GM21360 (cell line): ENCODE data around the gene USH2A.

ENCODE experiments used
- ATAC-seq: cut with Tn5 transposase; IDR thresholded peaks from one replicate; pipeline ENCODE4 v1.9.1; 2021; ENCODE audit warnings: mild to moderate bottlenecking, moderate library complexity; ENCODE audit not compliant: unreplicated experiment

USH2A gene, protein sequence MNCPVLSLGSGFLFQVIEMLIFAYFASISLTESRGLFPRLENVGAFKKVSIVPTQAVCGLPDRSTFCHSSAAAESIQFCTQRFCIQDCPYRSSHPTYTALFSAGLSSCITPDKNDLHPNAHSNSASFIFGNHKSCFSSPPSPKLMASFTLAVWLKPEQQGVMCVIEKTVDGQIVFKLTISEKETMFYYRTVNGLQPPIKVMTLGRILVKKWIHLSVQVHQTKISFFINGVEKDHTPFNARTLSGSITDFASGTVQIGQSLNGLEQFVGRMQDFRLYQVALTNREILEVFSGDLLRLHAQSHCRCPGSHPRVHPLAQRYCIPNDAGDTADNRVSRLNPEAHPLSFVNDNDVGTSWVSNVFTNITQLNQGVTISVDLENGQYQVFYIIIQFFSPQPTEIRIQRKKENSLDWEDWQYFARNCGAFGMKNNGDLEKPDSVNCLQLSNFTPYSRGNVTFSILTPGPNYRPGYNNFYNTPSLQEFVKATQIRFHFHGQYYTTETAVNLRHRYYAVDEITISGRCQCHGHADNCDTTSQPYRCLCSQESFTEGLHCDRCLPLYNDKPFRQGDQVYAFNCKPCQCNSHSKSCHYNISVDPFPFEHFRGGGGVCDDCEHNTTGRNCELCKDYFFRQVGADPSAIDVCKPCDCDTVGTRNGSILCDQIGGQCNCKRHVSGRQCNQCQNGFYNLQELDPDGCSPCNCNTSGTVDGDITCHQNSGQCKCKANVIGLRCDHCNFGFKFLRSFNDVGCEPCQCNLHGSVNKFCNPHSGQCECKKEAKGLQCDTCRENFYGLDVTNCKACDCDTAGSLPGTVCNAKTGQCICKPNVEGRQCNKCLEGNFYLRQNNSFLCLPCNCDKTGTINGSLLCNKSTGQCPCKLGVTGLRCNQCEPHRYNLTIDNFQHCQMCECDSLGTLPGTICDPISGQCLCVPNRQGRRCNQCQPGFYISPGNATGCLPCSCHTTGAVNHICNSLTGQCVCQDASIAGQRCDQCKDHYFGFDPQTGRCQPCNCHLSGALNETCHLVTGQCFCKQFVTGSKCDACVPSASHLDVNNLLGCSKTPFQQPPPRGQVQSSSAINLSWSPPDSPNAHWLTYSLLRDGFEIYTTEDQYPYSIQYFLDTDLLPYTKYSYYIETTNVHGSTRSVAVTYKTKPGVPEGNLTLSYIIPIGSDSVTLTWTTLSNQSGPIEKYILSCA (N-terminal part only)

DNA sequence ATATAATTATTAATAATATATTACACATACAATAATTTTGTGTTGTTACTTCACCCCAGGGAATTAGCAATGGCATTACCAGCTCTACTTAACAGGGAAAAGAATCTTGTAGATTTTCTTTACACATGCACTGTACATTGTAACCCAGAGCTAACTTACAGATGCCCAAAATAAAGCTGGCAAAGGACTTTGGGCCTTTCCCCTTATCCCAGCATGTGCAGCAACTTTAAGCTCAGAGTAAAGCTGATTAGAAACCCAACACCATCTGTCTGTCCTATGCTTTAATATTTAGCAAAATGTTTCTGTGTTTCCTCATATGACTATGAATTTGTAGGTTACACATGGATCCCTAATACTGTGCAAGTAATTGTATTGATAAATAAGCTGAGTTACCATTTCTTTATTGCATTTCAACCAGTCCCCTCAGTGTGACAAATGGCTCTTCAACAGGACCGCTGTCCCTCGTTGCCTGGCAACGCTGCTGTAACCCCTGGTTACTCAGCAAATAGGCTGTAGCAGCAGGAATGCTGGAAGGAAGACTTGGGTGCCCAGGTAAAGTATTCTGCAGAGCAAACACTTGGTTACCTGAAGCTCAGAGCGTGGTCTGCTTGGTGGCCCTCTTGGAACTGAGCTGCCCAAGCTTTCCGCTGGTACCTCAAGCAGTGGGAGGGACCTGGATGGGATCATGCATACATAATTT, at the start of gene USH2A:
Gene USH2A, minus strand, starts transcription at position 628 of the 700 bp plus-strand sequence. CDS start 1,112 bp downstream, outside the sequence.
- no peak for ATAC-seq

DNA sequence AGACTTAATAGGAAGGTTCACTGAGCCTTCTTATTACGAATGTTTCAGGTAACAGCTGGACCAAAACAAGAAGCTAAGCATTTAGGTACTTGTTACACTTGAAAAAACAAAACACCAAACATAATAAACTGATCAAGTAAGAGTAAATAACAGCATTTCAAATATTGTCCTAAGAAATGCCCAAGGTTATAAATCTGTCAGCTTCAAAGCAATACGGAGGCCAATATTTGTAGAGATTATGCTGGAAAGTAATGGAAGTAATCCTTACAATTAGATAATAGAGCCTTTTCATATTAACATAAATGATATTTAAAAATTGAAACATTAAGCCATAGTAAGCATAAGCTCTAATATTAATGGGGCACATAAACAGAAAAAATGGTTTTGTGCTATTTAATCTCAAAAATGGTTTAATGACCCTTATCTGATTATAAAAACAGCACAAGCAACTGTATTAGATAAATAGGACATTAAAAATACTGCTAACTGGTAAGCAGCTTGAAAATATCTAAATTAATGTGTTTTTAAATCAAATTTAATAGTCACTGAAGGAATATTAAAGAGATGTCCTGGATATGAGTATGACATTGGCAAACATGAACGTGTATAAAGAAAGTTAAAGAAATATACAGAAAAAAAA, 43.0 kb upstream of the USH2A start:
- ATAC-seq: no peak

DNA sequence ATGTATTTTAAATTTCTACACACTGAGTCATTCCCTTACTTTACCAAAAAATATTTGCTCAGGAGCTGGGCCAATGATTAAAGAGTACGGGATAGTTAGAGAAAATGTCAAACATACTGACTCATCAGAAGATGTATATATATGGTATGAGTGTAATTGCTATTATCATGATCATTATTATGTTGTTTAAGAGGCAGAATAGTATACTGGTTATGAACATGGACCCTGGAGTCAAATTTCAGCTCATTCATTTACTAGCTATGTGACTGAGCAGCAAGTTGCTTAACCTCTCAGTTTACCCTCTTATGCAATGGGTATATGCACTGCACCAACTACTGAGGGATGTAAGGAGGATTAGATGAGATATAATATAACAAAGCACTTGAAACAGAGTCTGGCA, 41.2 kb upstream of the USH2A start:
- ATAC-seq: no peak

DNA sequence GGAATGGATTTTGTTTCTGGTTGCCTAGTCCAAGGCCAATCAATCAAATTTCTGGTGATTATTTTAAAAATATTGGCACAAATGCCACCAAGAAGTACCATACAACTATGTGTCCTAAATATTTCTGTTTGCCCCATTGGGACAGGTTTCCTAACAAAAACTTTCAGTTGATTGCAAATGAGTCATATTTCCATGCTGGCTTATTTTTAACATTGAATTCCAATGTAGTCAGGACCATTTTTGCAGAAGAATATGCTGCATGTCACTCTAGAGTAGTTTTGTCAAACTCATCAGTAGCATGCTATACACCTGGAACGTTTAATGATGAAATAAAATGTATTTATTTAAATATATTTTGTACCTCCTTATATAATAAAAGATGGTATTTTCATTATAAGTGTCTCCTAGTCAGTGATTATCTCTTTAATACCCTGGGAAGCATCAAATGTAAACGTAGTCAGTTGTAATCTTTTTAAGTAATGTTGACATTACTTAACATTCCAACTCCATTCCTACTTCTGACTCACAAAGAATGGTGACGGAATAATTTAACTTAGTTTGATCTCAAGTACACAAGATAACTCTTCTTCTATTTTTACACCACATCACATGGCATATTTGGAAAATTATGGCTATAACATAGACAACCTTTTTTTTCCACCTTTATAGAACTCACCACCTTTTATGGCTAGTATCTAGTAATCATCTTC, 39.0 kb upstream of the USH2A start:
- ATAC-seq: no peak

DNA sequence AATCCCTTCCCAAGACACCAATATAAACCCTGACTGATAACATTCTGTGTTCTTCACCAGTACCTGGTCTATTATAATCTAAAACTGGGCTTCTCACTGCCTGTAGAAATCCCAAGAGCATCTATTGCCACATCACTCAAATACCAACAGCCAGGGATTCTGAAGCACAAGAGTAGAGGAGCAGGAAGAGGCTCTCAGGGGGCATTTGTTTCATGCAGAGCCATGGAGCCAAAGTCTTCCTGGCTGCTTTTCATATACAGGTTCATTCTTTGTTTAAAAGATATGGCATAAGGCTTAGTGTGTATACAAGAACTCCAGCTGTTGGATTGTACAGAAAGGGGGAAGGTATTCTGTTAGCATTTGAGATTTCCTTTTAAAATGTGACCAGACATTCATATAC, 38.2 kb upstream of the USH2A start:
- ATAC-seq: no peak

DNA sequence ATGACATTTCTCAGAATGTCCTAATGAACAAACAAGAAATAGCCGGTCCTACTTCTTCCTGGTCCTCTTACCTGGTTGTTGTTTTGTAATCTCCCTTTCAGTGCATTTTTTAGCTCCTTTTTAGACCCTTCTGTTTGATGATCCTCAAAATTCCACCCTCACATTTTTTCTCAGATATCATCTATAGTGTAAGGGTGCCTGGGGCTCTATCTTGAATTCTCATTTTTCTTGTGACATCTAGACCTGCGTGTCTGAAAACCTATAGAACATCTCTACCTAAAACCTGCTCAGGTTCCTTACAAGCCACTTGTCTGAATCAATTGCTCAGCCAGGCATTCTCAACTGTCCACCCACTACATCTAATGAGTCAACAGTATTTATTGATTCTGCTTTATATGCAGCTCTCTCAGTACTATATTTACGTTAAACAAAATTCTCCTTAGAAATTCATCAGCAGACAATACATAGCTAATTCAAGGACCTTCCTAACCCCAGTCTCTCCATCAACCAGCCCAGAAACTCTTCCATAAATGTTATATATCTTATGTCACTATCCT, 36.5 kb upstream of the USH2A start:
- no peak for ATAC-seq

- no peak for ATAC-seq
Observed at GRCh38 chr1:216458812-216459211, 35.6 kb upstream of the USH2A start.

GRCh38 chr1:216457356-216457755, 34.1 kb upstream of the USH2A start:
- ATAC-seq: no peak

GRCh38 chr1:216456682-216457081, 33.4 kb upstream of the USH2A start:
- no peak for ATAC-seq

- no peak for ATAC-seq
Observed at GRCh38 chr1:216453777-216454176, 30.5 kb upstream of the USH2A start.

DNA sequence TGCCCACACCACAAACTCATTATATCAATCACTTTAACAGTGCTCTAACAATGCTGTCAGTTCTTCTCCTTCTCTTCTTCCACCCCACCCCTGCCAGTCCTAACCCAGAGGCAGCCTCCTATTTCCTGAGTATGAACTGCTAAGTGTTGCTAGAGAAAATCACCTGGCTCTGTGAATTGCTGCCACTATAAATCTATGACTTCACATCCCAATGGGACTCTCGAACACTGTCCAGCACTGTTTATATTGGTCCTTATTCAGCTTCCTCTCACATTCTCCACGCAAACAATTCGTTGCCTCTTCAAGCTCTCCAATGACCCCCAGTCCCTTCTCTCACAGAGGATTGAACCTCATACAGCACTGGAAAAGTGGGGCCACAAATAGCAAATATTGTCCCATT, 27.0 kb upstream of the USH2A start:
- ATAC-seq: no peak

DNA sequence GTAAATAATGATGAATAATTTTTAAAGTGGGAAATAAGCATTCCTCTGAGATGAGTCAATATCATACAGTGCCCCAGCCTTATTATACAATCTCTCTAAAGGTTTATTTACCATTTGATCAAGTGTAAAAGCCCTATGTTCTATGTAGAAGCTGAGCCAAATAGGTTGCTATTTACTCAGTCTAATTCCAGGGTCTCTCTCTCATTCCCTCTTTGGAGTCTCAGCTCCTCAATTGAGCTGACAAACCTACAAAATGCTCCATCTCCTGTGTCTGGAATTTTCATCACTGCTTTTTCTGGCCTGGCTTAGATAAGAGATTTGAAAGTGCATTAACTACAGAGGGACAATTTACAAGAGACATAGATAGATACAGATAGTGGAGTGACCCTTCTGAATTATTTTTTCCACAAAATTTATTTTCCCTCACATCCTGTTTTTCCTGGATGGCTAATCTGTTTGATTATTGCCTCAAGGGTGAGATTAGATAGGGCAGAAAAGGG, 24.8 kb upstream of the USH2A start:
- ATAC-seq: no peak

DNA sequence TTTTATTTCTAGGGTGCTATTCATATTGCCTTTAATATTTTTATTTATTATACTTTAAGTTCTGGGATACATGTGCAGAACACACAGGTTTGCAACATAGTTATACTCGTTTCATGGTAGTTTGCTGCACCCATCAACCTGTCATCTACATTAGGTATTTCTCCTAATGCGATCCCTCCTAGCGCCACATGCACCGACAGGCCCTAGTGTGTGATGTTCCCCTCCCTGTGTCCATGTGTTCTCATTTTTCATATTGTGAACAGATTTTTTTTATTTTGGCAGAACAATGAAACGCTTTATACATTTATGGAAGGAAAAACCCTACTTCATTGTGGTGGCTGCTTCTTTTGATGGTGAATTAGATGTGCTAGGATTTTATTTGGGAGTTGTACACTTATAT, 14.4 kb upstream of the USH2A start:
- ATAC-seq: no peak

- ATAC-seq: no peak
Observed at GRCh38 chr1:216434232-216434631, 11.0 kb upstream of the USH2A start.

- ATAC-seq: no peak
Observed at GRCh38 chr1:216433175-216433574, 9.9 kb upstream of the USH2A start.

GRCh38 chr1:216430744-216431143, 7.5 kb upstream of the USH2A start:
- ATAC-seq: no peak

GRCh38 chr1:216425577-216425976, 2.3 kb upstream of the USH2A start:
- no peak for ATAC-seq

- no peak for ATAC-seq
Observed at GRCh38 chr1:216420746-216421145, 2.5 kb downstream of the USH2A start.

GRCh38 chr1:216420263-216420662, 3.0 kb downstream of the USH2A start:
- ATAC-seq: no peak
